GM23248 (cell line): Measurements from ENCODE around the gene GRIP2.

Source experiments
- EZH2 ChIP-seq: fragments of 200-600 bp; sonication (generic); IDR thresholded peaks from 2 replicates; pipeline ENCODE4 v1.6.1; 2018; ENCODE audit warnings: antibody characterized with exemption, mild to moderate bottlenecking; ENCODE audit not compliant: insufficient read depth, poor library complexity, severe bottlenecking
- EZH2phosphoT487 ChIP-seq: fragments of 200-600 bp; sonication (generic); IDR thresholded peaks from 2 replicates; pipeline ENCODE4 v1.6.1; 2018; ENCODE audit warnings: antibody characterized with exemption, moderate library complexity, mild to moderate bottlenecking, low read depth; ENCODE audit not compliant: insufficient read depth

DNA sequence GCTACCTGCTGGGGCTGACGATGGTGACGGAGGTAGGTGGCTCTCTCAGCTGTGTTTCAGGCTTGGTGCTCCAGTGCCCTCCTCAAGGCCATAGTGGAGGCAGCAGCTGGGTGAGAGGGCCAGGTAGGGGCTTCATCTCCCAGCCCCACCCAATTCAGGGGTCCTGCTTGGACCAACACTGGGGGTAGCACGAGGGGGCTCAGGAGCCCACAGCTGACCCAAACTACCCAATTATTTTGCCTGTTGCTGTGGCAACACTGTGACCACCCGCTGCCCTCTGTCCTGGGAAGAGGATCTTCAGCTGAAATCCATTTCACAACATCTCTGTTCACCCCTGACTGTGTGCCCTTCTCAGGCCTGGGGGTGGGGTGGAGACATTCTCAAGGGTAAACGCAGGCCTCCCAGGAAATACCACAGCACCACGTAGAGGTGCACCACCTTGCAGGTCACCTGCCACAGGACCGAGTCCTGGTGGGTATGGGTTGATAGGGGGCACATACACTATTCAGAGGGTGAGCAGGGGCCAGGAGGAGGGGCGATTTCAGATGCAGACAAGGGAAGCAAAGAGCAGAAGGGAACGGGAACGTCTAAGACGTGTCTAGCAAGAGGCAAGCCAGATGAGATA, 62.7 kb downstream of the GRIP2 start:
- TF ChIP-seq EZH2 (no peak), EZH2phosphoT487 (no peak)
